Neutrophil (primary cell): ENCODE measurements around the gene PODNL1.
"Not testable (repeated sequence)": the region's sequence is repeated elsewhere in the genome, so short reads cannot be mapped to it uniquely, and the experiment has no call there.

Experiments
- H3K27ac ChIP-seq: fragments of 200-600 bp; sonication (generic); 2 replicates; pipeline ENCODE4 v1.5.1; 2016; ENCODE audit warnings: mild to moderate bottlenecking, moderate library complexity
- H3K27me3 ChIP-seq: fragments of 200-600 bp; sonication (generic); 2 replicates; pipeline ENCODE4 v1.6.0; 2016; ENCODE audit warnings: mild to moderate bottlenecking
- H3K36me3 ChIP-seq: fragments of 200-600 bp; sonication (generic); 2 replicates; pipeline ENCODE4 v1.5.1; 2017
- H3K4me1 ChIP-seq, 2 experiments: fragments of 200-600 bp in 1 of 2; sonication (generic) in 1 of 2; 1 replicate in 1 of 2; 2 replicates in 1 of 2; pipeline versions ENCODE4 v1.5.1 to v1.6.1; 2013 to 2016; ENCODE audit warnings: low read depth in 1 of 2, low read length in 1 of 2, mild to moderate bottlenecking in 1 of 2, moderate library complexity in 1 of 2; ENCODE audit not compliant: control insufficient read depth in 1 of 2, insufficient read depth in 1 of 2
- H3K4me3 ChIP-seq, 2 experiments: fragments of 200-600 bp in 1 of 2; sonication (generic) in 1 of 2; 1 replicate in 1 of 2; 2 replicates in 1 of 2; pipeline ENCODE4 v1.5.1; 2013 to 2016; ENCODE audit warnings: low read depth in 1 of 2, low read length in 1 of 2, mild to moderate bottlenecking in 1 of 2, moderate library complexity in 1 of 2
- H3K9me3 ChIP-seq: fragments of 200-600 bp; sonication (generic); 2 replicates; pipeline ENCODE4 v1.5.1; 2016
- CTCF ChIP-seq: fragments of 200-600 bp; sonication (generic); IDR thresholded peaks from 2 replicates; pipeline ENCODE4 v1.5.1; 2016; ENCODE audit warnings: antibody characterized with exemption

The PODNL1 gene

GRCh38 chr19:13978351-13979243 is 40.4 kb upstream of the PODNL1 start:
- Histone ChIP-seq H3K27ac (no peak overlapping the region), H3K36me3 (peaks cover 70% of the 10 kb centered on the region), H3K4me1 (peaks cover 11 to 16% of the 10 kb centered on the region in 2 experiments), H3K27me3 (peaks cover 26% of the 10 kb centered on the region), H3K9me3 (no peaks in the 10 kb centered on the region), H3K4me3 (peak overlapping the region in 1 of 2 experiments; percentile 24)
- no peak for TF ChIP-seq CTCF

GRCh38 chr19:13977803-13978202 is 39.6 kb upstream of the PODNL1 start:
- no peak overlapping the region for H3K4me3 ChIP-seq
- TF ChIP-seq CTCF: no peak
- no peak overlapping the region for H3K27ac ChIP-seq
- H3K27me3 ChIP-seq: peaks cover 26% of the 10 kb centered on the region
- H3K4me1 ChIP-seq: peaks cover 11 to 16% of the 10 kb centered on the region in 2 experiments
- H3K9me3 ChIP-seq: no peaks in the 10 kb centered on the region
- peaks cover 71% of the 10 kb centered on the region for H3K36me3 ChIP-seq

- no peaks in the 10 kb centered on the region for H3K9me3 ChIP-seq
- no peak for TF ChIP-seq CTCF
- peaks cover 11 to 16% of the 10 kb centered on the region in 2 experiments for H3K4me1 ChIP-seq
- H3K36me3 ChIP-seq: peaks cover 69% of the 10 kb centered on the region
- no peak overlapping the region for H3K27ac ChIP-seq
- H3K4me3 ChIP-seq: no peak overlapping the region
- H3K27me3 ChIP-seq: peaks cover 26% of the 10 kb centered on the region
These were observed 38.2 kb upstream of the PODNL1 start for GRCh38 chr19:13976446-13976845.

GRCh38 chr19:13975870-13976269 is 37.7 kb upstream of the PODNL1 start:
- Histone ChIP-seq H3K9me3 (no peaks in the 10 kb centered on the region), H3K27ac (no peak overlapping the region), H3K4me3 (no peak overlapping the region), H3K4me1 (peaks cover 11 to 16% of the 10 kb centered on the region in 2 experiments), H3K27me3 (peaks cover 26% of the 10 kb centered on the region), H3K36me3 (peaks cover 66% of the 10 kb centered on the region)
- TF ChIP-seq CTCF: no peak

GRCh38 chr19:13974073-13974472 is 35.9 kb upstream of the PODNL1 start:
- no peak for TF ChIP-seq CTCF
- Histone ChIP-seq H3K9me3 (no peaks in the 10 kb centered on the region), H3K27ac (no peak overlapping the region), H3K4me1 (peaks cover 5 to 9% of the 10 kb centered on the region in 2 experiments), H3K36me3 (peaks cover 65% of the 10 kb centered on the region), H3K27me3 (peaks cover 14% of the 10 kb centered on the region), H3K4me3 (no peak overlapping the region)

- not testable (repeated sequence) for H3K4me3 ChIP-seq, H3K27me3 ChIP-seq, H3K4me1 ChIP-seq, H3K27ac ChIP-seq, H3K9me3 ChIP-seq
- peaks cover 71% of the 10 kb centered on the region for H3K36me3 ChIP-seq
These were observed 35.3 kb upstream of the PODNL1 start for GRCh38 chr19:13973479-13973878.
